Measurements from ENCODE around the gene SELENOO. TPM values are rescaled to one million over a fixed set of nuclear protein-coding genes. Genes with fewer than 3 reads are reported as not detected.

Gene SELENOO
- total RNA-seq, 1 experiment from 2014 or later, result 27.0 TPM

- Mint-ChIP-seq H3K27me3 (ENCODE audit: low read depth) (peaks cover 25% of the 10 kb centered on the region), H3K36me3 (no peaks in the 10 kb centered on the region), H3K4me3 (peak overlapping the region; percentile 80; the same call in 1 of the 2 replicates), H3K4me1 (peaks cover 3% of the 10 kb centered on the region; the same call in 1 of the 2 replicates), H3K27ac (no peak overlapping the region), H3K9me3 (no peaks in the 10 kb centered on the region)
- DNase-seq (ENCODE audit: low spot score), result no peak
- 0 out of 2 replicates have a peak, but pooled peaks have one; percentile 36 for TF ChIP-seq ZNF423 (CRISPR knock-in tag; IDR thresholded peaks at IDR 0.05)
- TF ChIP-seq, protein P1, sequence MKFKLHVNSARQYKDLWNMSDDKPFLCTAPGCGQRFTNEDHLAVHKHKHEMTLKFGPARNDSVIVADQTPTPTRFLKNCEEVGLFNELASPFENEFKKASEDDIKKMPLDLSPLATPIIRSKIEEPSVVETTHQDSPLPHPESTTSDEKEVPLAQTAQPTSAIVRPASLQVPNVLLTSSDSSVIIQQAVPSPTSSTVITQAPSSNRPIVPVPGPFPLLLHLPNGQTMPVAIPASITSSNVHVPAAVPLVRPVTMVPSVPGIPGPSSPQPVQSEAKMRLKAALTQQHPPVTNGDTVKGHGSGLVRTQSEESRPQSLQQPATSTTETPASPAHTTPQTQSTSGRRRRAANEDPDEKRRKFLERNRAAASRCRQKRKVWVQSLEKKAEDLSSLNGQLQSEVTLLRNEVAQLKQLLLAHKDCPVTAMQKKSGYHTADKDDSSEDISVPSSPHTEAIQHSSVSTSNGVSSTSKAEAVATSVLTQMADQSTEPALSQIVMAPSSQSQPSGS (CRISPR knock-in tag; IDR thresholded peaks at IDR 0.05; ENCODE audit: borderline replicate concordance, low read depth), result no peak
- TF ChIP-seq HMGA2 (CRISPR knock-in tag; IDR thresholded peaks at IDR 0.05), result no peak
- no peak for TF ChIP-seq PRRX2 (CRISPR knock-in tag; IDR thresholded peaks at IDR 0.05)
- no peak for TF ChIP-seq ZBTB21 (CRISPR knock-in tag; IDR thresholded peaks at IDR 0.05; ENCODE audit: borderline replicate concordance)
- TF ChIP-seq, protein P2, sequence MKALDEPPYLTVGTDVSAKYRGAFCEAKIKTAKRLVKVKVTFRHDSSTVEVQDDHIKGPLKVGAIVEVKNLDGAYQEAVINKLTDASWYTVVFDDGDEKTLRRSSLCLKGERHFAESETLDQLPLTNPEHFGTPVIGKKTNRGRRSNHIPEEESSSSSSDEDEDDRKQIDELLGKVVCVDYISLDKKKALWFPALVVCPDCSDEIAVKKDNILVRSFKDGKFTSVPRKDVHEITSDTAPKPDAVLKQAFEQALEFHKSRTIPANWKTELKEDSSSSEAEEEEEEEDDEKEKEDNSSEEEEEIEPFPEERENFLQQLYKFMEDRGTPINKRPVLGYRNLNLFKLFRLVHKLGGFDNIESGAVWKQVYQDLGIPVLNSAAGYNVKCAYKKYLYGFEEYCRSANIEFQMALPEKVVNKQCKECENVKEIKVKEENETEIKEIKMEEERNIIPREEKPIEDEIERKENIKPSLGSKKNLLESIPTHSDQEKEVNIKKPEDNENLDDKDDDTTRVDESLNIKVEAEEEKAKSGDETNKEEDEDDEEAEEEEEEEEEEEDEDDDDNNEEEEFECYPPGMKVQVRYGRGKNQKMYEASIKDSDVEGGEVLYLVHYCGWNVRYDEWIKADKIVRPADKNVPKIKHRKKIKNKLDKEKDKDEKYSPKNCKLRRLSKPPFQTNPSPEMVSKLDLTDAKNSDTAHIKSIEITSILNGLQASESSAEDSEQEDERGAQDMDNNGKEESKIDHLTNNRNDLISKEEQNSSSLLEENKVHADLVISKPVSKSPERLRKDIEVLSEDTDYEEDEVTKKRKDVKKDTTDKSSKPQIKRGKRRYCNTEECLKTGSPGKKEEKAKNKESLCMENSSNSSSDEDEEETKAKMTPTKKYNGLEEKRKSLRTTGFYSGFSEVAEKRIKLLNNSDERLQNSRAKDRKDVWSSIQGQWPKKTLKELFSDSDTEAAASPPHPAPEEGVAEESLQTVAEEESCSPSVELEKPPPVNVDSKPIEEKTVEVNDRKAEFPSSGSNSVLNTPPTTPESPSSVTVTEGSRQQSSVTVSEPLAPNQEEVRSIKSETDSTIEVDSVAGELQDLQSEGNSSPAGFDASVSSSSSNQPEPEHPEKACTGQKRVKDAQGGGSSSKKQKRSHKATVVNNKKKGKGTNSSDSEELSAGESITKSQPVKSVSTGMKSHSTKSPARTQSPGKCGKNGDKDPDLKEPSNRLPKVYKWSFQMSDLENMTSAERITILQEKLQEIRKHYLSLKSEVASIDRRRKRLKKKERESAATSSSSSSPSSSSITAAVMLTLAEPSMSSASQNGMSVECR (CRISPR knock-in tag; IDR thresholded peaks at IDR 0.05; ENCODE audit: borderline replicate concordance), result no peak
- ChIA-PET CTCF (interaction anchor here (0.7 to 1.3 kb wide), 2 partner anchors 23 kb away, joined by 3 to 8 read pairs; no protein-coding TSS in a partner anchor), POLR2A (no interaction called here)
- ATAC-seq, result no peak
Observed at GRCh38 chr22:50171965-50172421, 28.8 kb upstream of the SELENOO start.

GRCh38 chr22:50173311-50173982 is 27.4 kb upstream of the SELENOO start:
- ChIA-PET POLR2A (no interaction called here), CTCF (no interaction called here)
- DNase-seq (ENCODE audit: low spot score) (no peak), ATAC-seq (no peak)
- no peaks in the 10 kb centered on the region for H3K36me3 Mint-ChIP-seq
- no peak overlapping the region for H3K27ac Mint-ChIP-seq
- peaks cover 15% of the 10 kb centered on the region for H3K27me3 Mint-ChIP-seq (ENCODE audit: low read depth)
- H3K4me3 Mint-ChIP-seq, result no peak overlapping the region
- H3K9me3 Mint-ChIP-seq, result no peaks in the 10 kb centered on the region
- H3K4me1 Mint-ChIP-seq, result peaks cover 3% of the 10 kb centered on the region; the same call in 1 of the 2 replicates
- TF ChIP-seq JAZF1 (CRISPR knock-in tag; IDR thresholded peaks at IDR 0.05) (no peak), GRHL2 (CRISPR knock-in tag; IDR thresholded peaks at IDR 0.05; ENCODE audit: insufficient replicate concordance, severe bottlenecking) (no peak), FOXJ3 (CRISPR knock-in tag; IDR thresholded peaks at IDR 0.05; ENCODE audit: borderline replicate concordance) (no peak), TEAD1 (CRISPR knock-in tag; IDR thresholded peaks at IDR 0.05) (no peak), NR2C2 (CRISPR knock-in tag; IDR thresholded peaks at IDR 0.05) (no peak), ETV6 (CRISPR knock-in tag; IDR thresholded peaks at IDR 0.05) (no peak), CDX4 (CRISPR knock-in tag; IDR thresholded peaks at IDR 0.05; ENCODE audit: borderline replicate concordance) (no peak), ZNF121 (CRISPR knock-in tag; IDR thresholded peaks at IDR 0.05) (no peak), TP53 (CRISPR knock-in tag; IDR thresholded peaks at IDR 0.05) (no peak), ZBTB21 (CRISPR knock-in tag; IDR thresholded peaks at IDR 0.05; ENCODE audit: borderline replicate concordance) (no peak), SP1 (CRISPR knock-in tag; conservative IDR thresholded peaks at IDR 0.05) (no peak)
- TF ChIP-seq, protein P3, sequence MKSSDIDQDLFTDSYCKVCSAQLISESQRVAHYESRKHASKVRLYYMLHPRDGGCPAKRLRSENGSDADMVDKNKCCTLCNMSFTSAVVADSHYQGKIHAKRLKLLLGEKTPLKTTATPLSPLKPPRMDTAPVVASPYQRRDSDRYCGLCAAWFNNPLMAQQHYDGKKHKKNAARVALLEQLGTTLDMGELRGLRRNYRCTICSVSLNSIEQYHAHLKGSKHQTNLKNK (CRISPR knock-in tag; IDR thresholded peaks at IDR 0.05), result no peak
- TF ChIP-seq, protein P2 (CRISPR knock-in tag; IDR thresholded peaks at IDR 0.05; ENCODE audit: borderline replicate concordance), result no peak
- TF ChIP-seq, protein P4, sequence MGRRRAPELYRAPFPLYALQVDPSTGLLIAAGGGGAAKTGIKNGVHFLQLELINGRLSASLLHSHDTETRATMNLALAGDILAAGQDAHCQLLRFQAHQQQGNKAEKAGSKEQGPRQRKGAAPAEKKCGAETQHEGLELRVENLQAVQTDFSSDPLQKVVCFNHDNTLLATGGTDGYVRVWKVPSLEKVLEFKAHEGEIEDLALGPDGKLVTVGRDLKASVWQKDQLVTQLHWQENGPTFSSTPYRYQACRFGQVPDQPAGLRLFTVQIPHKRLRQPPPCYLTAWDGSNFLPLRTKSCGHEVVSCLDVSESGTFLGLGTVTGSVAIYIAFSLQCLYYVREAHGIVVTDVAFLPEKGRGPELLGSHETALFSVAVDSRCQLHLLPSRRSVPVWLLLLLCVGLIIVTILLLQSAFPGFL (CRISPR knock-in tag; IDR thresholded peaks at IDR 0.05; ENCODE audit: borderline replicate concordance), result no peak
- TF ChIP-seq, protein P1 (CRISPR knock-in tag; IDR thresholded peaks at IDR 0.05; ENCODE audit: borderline replicate concordance, low read depth), result no peak

All from WTC11 (cell line).